ENCODE results near the gene COL28A1.
"Not testable (repeated sequence)": the region's sequence is repeated elsewhere in the genome, so short reads cannot be mapped to it uniquely, and the experiment has no call there.

The COL28A1 gene

DNA sequence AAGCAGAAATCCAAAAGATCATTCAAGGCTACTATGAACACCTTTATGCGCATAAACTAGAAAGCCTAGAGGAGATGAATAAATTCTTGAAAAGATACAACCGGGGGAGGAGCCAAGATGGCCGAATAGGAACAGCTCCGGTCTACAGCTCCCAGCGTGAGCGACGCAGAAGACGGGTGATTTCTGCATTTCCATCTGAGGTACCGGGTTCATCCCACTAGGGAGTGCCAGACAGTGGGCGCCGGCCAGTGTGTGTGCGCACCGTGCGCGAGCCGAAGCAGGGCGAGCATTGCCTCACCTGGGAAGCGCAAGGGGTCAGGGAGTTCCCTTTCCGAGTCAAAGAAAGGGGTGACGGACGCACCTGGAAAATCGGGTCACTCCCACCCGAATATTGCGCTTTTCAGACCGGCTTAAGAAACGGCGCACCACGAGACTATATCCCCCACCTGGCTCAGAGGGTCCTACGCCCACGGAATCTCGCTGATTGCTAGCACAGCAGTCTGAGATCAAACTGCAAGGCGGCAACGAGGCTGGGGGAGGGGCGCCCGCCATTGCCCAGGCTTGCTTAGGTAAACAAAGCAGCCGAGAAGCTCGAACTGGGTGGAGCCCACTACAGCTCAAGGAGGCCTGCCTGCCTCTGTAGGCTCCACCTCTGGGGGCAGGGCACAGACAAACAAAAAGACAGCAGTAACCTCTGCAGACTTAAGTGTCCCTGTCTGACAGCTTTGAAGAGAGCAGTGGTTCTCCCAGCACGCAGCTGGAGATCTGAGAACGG, 70.5 kb downstream of the COL28A1 start:
- not testable (repeated sequence) for DNase-seq (ENCODE audit: low spot score)

DNA sequence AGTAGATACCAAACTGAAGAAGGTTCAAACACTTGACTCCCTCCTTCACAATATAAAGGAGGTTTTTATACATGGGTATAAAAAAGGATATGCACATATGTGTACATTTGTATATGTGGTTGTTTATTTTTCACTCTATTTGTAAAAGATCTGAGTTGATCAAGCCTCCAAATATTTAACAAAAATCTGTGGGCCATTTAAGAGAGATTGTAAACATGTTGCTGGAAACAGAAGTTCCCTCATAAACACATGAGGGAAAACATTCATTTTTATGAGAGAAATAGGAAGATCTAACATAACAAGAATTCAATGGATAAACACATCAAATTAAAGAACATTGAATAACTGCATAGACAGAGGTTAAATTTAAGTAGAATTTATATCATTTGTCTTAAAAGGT, 81.7 kb downstream of the COL28A1 start:
- DNase-seq (ENCODE audit: low spot score): no peak

DNA sequence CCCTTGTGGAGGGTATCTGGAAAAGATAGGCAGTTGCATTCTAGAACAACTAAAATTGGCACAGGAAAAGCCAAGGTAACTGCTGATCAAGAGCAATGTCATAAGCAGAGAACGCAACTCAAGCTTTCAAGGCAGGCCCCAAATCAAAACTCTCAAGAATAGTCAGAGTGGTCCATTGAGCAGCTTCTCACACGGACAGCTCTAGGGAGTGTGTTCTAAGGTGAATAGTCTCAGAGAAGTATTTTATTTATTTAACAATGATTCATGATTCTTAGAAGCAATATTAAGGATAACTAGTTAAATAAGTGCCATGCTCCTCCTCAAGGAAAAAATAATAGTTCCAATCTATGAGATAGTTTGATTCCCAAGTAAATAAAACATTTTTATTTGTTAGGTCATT, 83.0 kb downstream of the COL28A1 start:
- DNase-seq (ENCODE audit: low spot score): no peak

DNA sequence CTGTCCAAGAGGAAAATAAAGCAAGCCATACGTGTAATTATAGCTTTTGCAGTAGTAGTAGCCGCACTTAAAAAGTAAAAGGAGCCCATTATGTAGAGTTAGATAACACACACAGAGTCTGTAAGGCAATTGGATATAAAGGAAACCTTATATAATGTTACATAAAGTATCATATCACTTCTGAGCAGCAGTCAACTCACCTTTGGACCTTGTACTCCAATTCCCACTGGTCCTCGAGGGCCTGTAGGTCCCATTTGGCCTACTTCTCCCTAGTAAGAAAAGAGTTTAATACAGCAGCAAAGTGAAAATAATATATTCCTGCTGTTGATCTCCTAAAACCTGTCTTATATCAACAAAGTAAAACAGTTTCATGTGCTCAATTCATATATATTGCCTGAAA, 83.6 kb downstream of the COL28A1 start:
- DNase-seq (ENCODE audit: low spot score): no peak

DNA sequence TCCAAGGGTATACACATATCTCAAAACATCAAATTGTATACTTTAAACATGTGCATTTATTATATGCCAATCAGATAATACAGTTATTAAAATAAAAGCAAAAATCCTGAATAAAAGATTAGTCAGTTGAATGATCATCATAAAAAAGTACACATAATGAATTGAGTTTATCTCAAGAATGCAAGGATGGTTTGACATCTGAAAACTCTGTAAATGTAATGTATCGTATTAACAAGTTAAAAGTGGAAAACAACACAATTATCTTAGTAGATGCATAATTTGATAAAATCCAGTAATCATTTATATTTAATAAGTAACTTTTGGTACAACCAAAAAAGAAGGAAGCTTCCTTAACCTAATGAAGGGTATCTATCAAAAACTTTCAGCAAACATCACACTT, 86.6 kb downstream of the COL28A1 start:
- DNase-seq (ENCODE audit: low spot score): no peak

DNA sequence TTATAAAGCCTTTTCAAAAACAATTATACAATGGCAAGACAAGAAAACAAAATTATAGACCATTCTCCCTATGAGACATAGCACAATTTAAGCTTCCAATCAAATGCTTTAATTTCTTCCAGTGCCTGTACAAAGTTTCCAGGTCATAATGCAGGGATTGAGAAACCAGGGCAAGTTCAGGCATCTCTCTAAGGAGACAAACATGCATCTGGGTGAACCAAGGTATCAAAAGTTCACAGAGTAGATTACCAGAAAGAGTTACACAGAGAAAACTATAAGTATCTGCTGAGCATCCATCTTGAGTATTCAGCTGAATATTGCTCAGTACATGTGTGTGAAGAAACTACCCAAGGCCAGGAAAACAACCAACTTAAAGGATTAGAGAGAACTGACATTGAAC, 89.1 kb downstream of the COL28A1 start:
- no peak for DNase-seq (ENCODE audit: low spot score)

DNA sequence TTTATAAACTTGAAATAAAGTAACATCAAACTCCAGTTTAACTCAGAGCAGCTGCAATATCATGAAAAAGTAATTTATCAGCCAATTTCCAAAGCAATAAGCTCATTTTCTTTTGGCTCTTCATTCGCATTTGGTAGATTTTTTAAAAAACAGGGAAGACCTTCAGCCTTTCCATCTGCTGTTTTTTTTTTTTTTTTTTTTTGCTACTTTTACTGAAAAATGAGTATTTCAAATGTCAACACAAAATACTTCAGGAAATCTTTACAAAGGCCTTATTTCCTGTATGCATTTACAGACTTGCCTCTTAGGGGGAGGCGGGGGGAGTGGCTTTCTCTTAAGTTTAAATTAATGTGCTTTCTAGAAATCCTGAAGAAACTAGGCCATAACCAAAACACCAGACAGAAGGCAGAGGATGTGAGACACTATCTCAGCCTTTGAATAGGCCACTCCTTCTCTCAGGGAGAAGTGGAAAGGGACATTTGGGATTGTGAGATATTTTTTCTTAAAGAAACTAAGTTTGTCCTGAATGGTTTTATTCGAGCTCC, 91.8 kb downstream of the COL28A1 start:
- DNase-seq (ENCODE audit: low spot score): no peak

DNA sequence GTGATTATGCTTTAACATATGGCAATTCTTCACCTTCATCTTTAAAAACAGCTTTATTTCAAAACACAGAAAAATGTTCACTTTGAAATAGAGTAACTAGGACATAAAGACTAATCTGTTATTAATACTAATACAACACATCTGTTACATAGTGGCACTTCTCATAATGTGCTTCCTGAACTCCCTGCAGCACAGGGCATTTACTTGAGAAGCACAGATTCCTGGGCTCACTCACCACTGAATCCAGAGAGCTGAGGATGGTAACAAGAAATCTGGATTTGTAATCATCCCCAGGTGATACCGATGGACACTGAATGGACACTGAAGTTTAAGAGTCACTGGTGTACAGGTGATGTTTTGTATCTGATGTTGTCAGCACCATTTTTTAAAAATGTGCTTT, 96.1 kb downstream of the COL28A1 start:
- no peak for DNase-seq (ENCODE audit: low spot score)

DNA sequence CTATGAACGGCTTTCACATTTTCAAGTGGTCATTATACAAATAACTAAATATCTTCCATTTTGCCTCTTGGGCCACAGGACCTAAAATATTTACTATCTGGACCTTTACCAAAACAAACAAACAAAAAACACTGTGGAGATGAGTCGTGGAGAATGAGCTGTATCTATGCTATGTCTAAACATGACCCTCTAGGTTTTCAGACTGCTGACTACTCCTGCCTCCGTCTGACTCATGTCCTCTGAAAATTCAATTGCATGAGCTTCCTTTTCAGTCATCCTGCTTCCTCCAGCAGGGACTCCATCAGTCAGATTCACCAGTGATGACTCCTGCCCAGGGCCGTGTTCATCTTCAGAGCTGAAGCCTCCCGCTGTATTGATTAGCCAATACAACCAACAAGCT, 96.8 kb downstream of the COL28A1 start:
- no peak for DNase-seq (ENCODE audit: low spot score)

DNA sequence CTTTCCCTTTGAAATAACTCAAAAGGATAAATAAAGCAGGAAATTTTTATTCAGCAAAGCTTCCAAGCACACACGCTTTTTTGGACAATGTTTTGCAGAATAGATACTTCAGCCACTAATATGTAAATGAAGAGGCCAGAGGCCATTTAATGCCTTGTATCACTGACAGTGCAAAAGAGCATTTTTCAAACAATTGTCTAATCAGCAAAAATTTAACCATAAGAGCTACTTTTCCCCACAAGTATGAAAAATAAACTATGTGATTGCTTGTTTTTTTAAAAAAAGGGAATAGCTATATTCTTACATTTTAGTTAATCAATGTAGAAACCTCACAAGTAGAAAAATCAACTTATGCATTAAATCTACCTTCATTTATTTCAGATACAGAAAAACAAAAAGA, 99.7 kb downstream of the COL28A1 start:
- no peak for DNase-seq (ENCODE audit: low spot score)

DNA sequence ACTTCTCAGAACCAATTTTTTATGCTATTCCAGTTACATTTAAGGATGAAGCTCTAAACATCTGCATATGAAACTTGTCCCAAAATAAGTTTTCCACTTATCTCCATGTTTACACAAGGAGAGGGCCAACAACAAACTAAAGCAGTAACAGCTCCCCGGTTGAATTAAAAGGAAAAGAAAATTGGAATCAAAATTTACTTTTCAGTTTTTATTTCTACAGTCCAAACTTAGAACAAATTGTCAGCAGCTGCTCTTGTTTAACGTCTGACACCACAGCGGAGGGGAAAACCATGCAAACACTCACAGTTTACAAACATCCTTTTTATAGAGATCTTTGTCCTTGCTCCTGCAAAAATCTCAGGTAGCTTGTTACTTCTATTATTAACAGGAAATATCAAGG, 101.3 kb downstream of the COL28A1 start:
- DNase-seq (ENCODE audit: low spot score): no peak

DNA sequence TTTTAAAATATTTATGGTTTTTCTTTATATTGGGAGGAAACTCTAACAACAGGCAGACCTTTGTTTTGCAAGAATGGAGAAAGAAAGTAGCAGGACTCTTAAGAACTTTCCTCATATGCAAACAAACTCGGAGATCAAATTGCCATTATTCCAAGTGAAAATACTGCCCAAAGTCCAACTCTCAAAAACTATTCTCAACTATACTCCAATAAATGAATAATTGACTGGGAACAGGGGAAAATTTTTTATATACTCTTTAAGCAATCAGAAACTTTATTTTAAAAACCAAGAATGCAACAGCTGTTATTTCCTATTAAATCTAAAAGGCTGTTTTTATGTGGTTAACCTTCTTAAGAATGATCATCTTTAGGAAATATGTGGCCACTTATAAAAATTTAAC, 101.9 kb downstream of the COL28A1 start:
- DNase-seq (ENCODE audit: low spot score): no peak

DNA sequence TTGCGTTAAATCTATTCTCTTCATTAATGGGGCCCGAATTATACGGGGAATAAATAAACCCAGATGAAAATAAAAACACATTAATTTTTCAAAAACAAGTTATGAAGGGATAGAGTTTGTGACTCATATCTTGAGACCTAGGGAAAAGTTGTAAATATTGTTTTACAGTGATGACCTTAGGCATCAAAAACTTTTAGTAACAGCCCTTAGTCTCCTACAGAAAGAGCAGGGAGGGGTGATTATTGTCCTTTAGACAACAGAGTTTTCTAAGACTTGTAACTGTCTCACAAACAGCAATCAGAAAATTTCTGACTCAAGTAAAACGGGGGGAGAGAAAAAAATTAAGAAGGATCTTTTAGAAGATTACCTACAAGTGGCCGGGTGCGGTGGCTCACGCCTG, 102.7 kb downstream of the COL28A1 start:
- no peak for DNase-seq (ENCODE audit: low spot score)

DNA sequence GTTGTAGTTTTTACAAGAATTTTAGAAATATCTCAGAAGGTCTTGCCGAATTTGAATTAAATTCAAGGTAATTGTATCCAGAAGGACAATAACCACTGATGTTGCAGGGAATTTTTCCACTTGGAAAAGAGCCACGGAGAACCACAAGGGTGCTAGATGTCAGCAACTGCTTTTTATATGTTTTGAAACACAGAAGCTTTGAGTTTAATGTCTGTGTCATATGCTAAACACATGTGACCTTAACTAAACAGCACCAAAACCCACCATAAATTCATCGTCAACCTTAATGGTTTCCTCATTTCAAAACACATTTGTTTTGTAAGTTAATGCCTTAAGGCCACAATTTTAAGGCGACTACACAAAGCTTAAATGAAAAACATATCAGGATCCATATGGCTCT, 106.9 kb downstream of the COL28A1 start:
- no peak for DNase-seq (ENCODE audit: low spot score)

DNA sequence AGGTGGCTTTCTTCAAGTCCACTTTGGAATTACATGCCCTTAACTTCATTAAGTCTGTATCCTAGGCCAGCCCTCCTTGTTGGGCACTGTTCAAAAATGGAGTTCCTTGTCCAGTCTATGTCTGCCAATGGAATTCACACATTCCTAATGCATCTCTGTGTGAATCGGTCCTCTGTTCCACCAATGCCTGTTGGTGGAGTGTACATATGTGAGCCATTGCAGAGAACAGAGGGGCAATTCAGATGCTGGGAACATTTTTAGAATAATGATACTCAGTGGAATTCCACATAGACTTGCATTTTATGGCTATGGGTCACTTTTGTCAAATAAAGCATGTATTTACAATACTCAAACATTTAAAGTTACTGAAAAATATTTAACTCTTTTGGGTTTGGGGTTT, 108.3 kb downstream of the COL28A1 start:
- no peak for DNase-seq (ENCODE audit: low spot score)

DNA sequence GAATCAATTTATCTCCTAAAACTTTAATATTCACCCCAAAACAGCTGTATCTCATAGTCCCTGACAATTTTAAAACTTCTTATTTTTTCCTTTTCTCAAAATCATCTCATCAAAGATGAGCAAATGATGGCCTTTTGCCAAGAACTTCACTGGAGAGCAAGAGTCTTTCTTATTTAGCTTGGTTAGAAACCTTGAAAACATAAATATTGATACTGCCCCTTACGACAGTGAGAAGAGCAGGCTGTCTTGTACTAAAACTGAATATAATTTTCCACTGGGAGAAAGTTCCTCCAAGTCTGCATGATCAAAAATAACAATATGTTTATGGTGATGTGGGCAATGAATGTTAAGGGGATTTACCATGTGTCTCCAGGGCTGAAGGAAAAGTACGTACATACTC, 109.0 kb downstream of the COL28A1 start:
- DNase-seq (ENCODE audit: low spot score): no peak

DNA sequence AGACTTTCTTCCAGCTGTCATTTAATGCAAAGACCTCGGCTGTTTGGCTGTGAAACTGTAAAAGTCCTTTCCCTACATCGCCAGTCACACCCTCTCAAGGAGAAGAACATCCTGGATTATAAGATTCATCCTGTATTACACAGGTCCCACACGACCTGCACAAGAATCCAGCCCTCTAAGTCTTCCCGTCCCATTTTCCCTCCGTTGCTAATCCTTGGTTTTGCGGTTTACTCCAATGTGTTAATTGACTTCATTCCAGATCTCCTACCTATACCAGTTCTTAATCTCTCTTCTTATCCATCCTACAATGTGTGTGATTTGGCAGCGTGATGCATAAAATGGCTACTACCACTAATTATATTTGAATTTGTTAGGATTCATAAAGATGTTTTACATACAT, 110.4 kb downstream of the COL28A1 start:
- no peak for DNase-seq (ENCODE audit: low spot score)

DNA sequence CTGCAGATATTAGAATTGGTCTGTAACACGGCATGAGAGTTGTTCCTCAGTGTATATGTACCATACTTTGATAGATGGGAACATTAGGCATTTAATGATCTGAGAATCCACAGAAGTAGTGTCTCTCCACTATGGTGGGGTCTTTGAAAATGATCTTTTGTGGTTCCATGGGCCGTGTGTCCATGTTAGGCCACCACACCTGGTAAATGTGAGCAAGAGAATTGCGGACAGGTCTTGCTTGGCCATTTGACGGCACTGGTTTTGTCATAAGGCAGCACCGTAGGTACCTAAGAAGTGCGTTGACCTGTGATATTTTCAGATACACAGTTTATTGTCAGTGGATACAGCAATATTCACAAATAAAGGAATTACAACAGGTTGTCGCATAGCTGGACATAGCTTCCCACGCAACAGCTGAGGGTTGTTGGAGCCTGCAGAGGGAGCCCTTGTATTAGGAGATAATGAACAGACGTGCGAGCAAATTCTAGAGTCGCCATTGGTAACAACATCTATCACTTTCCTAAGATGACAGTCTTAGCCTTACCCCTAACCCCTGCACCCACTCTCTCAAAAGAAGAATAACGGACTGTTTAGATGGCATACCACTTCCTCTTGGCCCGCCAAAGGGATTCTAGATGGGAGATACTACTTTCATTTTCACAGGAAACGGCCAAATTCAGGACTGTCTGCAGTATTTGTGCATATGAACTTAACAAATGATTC, 111.4 kb downstream of the COL28A1 start:
- DNase-seq (ENCODE audit: low spot score): peak; percentile 44

DNA sequence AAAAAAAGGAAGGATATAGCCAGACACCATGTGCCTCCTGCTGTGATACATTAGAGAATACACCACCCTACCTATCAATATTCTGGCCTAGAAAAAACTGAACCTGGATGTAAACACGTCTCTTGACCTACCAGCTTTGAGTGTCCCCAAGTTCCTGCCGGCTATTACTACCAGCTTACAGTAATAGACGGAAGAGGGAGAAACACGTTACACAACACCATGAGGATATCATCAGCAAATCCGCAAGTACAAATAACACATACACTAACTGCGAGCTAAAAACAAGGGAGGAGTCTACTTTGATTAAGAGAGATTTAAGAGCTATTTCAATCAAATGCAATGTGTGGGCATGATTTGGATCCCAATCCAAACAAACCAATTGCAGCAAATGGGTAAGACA, 113.0 kb downstream of the COL28A1 start:
- DNase-seq (ENCODE audit: low spot score): no peak

DNA sequence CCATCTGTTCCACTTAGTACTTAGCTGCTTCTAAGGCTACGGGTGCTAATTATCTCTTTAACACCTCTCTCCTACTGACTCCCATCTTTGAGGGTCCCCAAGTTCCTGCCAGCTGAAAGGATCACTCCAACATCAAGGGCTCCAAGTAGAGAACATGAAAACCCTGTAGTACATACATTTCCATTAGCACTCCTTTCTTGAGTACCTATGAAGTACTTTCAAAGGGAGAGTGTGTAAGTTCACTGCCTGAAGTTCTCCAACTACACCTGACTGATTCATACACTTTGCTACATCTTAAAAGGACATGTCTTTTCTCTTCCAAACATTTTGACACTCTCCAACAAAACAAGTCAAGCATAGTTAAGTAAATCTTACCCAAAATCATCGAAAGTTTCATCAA, 113.8 kb downstream of the COL28A1 start:
- no peak for DNase-seq (ENCODE audit: low spot score)

DNA sequence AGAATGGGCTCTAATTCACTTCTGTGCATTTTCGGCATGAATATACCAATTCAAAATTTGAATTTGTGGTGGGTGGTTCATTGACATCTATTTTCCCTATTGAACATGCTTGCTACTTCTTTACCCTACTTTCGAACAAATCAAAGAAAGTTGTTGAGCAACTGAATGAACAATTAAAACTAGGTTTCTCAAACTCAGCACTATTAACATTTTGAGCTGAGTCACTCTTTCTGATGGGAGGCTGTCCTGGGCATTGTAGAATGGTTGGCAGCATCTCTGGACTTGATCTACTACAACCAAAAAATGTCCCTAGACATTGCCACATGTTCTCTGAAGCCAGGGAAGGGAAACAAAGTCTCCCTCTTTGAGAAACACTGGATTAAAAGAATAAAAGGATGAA, 116.7 kb downstream of the COL28A1 start:
- DNase-seq (ENCODE audit: low spot score): no peak

DNA sequence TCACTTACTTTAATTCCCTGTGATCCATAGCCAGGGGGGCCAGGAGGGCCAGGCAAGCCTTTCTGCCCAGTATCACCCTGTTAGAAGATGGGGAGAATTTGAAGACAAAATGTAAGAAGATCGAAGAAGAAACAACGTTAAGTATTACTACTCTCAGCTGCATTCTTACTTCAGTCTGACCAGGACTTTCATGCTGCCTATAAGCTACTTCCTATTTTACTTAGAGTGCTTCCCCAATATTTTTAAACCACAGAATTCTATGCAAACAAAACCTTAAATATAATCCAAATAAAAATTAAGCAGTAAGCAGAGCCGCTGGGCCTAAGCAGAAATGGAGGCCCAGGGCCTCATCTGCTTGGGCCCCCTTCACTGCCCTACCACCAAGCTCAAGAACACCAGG, 117.8 kb downstream of the COL28A1 start:
- DNase-seq (ENCODE audit: low spot score): no peak

DNA sequence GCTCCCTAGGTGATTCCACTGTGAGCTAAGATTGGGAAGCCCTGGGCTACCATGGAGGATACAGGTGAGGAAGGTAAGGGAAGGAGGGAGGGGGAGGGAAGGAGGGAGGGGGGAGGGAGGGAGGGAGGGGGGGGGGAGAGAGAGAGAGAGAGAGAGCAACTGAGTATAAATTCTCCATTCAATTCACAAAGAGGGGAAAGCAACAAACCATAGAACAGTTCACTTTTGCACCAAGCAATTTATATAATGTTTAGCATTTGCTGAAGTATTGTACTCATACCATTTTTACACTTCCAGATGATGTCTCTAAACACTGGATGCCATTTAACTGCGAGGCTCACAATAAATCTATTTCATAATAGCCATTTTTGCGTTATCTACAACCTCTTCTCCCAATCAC, 118.3 kb downstream of the COL28A1 start:
- DNase-seq (ENCODE audit: low spot score): no peak

All from CD4-positive, alpha-beta T cell treated with Interleukin-2 at 100 ng/mL for 4 hours (primary cell).